Adrenal gland (tissue), 5 donors: ENCODE results near the gene NRP1.

Experiments used
- CTCF ChIP-seq, 6 experiments: fragments of 450-650 bp in 4 of 6; fragments of 200-600 bp in 2 of 6; sonication (generic) in 1 of 6; IDR thresholded peaks; 1 replicate in 5 of 6; 2 replicates in 1 of 6; pipeline versions ENCODE4 v1.5.1 to v1.8.0; 2016 to 2021; ENCODE audit warnings: antibody characterized with exemption in 6 of 6, mild to moderate bottlenecking in 2 of 6, moderate library complexity in 1 of 6
- POLR2A ChIP-seq, 2 donors: fragments of 450-650 bp; IDR thresholded peaks; one replicate each; pipeline ENCODE4 v1.6.1; 2017; ENCODE audit warnings: antibody characterized with exemption in 2 of 2, mild to moderate bottlenecking in 2 of 2, moderate library complexity in 1 of 2
- donor health status: DM: no; HTN: no; CAD: no.

- no peak for TF ChIP-seq POLR2A (IDR thresholded peaks at IDR 0.05)
- TF ChIP-seq CTCF (IDR thresholded peaks at IDR 0.05): no peak
Measured at GRCh38 chr10:33141251-33141650, 193.2 kb downstream of the NRP1 start.
